Neural progenitor cell (in vitro differentiated cells): ENCODE results near the gene CCDC107.

ENCODE experiments used
- CTCF ChIP-seq: fragments of 200-600 bp; sonication (generic); IDR thresholded peaks from 2 replicates; pipeline ENCODE4 v1.5.1; 2017; ENCODE audit warnings: antibody characterized with exemption, mild to moderate bottlenecking
- EZH2 ChIP-seq: fragments of 200-600 bp; sonication (generic); IDR thresholded peaks from 2 replicates; pipeline ENCODE4 v1.6.1; 2017; ENCODE audit warnings: antibody characterized with exemption, mild to moderate bottlenecking, moderate library complexity
- EZH2phosphoT487 ChIP-seq: fragments of 200-600 bp; sonication (generic); IDR thresholded peaks from 2 replicates; pipeline ENCODE4 v1.6.1; 2017; ENCODE audit warnings: antibody characterized with exemption

GRCh38 chr9:35708146-35708545 is 50.1 kb downstream of the CCDC107 start:
- TF ChIP-seq CTCF = no peak
- TF ChIP-seq EZH2phosphoT487 = no peak
- TF ChIP-seq EZH2 = no peak
